HCT116 (cell line): ENCODE measurements around the gene FOXL2NB.

Source experiments
- POLR2A ChIP-seq: IDR thresholded peaks from 2 replicates; pipeline ENCODE4 v1.7.0; 2011; ENCODE audit warnings: borderline replicate concordance; ENCODE audit not compliant: insufficient read depth, insufficient read length; ENCODE audit errors: extremely low read depth
- REST ChIP-seq: IDR thresholded peaks from 2 replicates; pipeline ENCODE4 v1.6.1; 2012; ENCODE audit warnings: low read depth
- SP1 ChIP-seq: IDR thresholded peaks from 2 replicates; pipeline ENCODE4 v1.6.1; 2012; ENCODE audit warnings: low read depth

GRCh38 chr3:138946663-138947494 is at the start of gene FOXL2NB, which contains the start of gene FOXL2:
- TF ChIP-seq SP1 (no peak), POLR2A (no peak), REST (no peak)
